Ishikawa (cell line): ENCODE measurements around the gene TMPRSS6.

ENCODE experiments used
- CREB1 ChIP-seq: IDR thresholded peaks from 2 replicates; pipeline ENCODE4 v1.6.1; 2012; ENCODE audit warnings: low read depth
- EGR1 ChIP-seq: IDR thresholded peaks from 2 replicates; pipeline ENCODE4 v1.6.1; 2012
- EP300 ChIP-seq: IDR thresholded peaks from 2 replicates; pipeline ENCODE4 v1.6.1; 2012; ENCODE audit warnings: borderline replicate concordance
- FOXM1 ChIP-seq: IDR thresholded peaks from 2 replicates; pipeline ENCODE4 v1.6.1; 2012; ENCODE audit warnings: low read depth, borderline replicate concordance
- MAX ChIP-seq: IDR thresholded peaks from 2 replicates; pipeline ENCODE4 v1.6.1; 2012
- NFIC ChIP-seq: IDR thresholded peaks from 2 replicates; pipeline ENCODE4 v1.6.1; 2012
- RAD21 ChIP-seq: IDR thresholded peaks from 2 replicates; pipeline ENCODE4 v1.6.1; 2012; ENCODE audit warnings: low read depth
- REST ChIP-seq: IDR thresholded peaks from 2 replicates; pipeline ENCODE4 v1.6.1; 2012; ENCODE audit warnings: low read depth, mild to moderate bottlenecking
- TAF1 ChIP-seq: IDR thresholded peaks from 2 replicates; pipeline ENCODE4 v1.6.1; 2012; ENCODE audit warnings: low read depth, mild to moderate bottlenecking
- TCF12 ChIP-seq: IDR thresholded peaks from 2 replicates; pipeline ENCODE4 v1.6.1; 2012; ENCODE audit warnings: low read depth
- USF1 ChIP-seq: IDR thresholded peaks from 2 replicates; pipeline ENCODE4 v1.6.1; 2012
- YY1 ChIP-seq: IDR thresholded peaks from 2 replicates; pipeline ENCODE4 v1.6.1; 2012; ENCODE audit warnings: low read depth

GRCh38 chr22:37015587-37015878, 94.0 kb downstream of the TMPRSS6 start:
- TF ChIP-seq RAD21 (no peak), USF1 (no peak), NFIC (no peak), TCF12 (no peak), YY1 (no peak), EP300 (no peak), TAF1 (no peak), MAX (no peak), CREB1 (no peak), EGR1 (no peak), FOXM1 (no peak), REST (no peak)
